NCI-H1105 treated with DMSO at 0.1 percent for 48 hours (cell line): ENCODE measurements around the gene SHMT1.
"Not testable (repeated sequence)": the region's sequence is repeated elsewhere in the genome, so short reads cannot be mapped to it uniquely, and the experiment has no call there.

ENCODE experiments used
- DNase-seq: peaks from one replicate; lab custom pipeline; 2025; lab: John Stamatoyannopoulos, UW

The SHMT1 gene

DNA sequence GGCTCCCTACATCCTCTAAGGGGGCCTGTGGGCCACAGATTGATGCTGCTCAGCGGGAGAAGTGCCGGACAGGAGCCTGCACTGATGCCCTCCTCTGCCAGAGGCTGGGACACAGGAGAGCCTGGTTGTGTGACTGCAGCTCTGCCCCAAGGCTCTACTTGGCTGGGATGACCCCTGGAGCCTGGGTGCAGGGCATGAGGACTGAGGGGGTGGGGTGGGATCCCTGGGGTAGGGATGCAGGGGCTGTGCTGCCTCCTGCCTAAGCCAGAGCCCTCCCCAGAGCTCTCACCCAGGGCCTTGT is 14.8 kb upstream of the SHMT1 start:
- no peak for DNase-seq

DNA sequence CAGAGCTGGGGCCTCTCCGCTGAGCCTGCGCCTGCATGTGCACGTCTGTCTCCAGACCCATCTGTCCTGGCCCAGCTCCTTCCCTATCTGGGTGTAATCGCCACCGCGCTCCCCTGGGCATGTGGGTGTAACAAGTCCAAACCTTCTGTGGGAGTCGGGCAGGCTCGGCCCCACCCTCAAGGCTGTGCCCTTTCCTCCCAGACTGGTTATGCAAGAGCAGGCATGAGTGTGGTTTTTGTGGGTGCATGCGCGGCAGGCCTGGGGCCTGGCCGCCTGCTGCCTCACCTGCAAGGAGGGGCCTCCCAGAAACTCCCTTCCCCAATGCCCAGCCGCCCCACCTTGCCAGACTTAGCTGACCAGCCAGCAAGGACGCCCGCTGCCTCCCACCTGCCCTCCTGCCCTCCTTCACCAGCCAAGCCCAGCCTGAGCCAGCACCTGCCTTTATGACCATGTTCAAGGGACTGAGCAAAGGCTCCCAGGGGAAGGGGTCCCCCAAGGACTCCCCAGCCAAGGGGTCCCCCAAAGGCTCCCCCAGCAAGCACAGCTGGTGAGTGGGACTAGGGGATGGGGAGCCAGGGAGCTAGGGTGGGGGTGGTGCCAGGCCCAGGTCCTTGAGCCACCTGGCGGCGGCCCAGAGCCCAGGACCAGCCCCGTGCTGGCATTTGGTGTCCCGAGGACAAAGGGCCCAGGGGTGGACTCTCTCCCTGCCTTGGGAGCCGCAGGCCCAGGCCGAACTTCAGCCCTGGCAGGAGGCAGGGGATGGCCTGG is 14.3 kb upstream of the SHMT1 start, which contains the start of gene EVPLL:
TSS of gene EVPLL (plus strand) at position 342 of the 768 bp plus-strand sequence. CDS start 3,160 bp downstream, outside the sequence.
- no peak for DNase-seq

DNA sequence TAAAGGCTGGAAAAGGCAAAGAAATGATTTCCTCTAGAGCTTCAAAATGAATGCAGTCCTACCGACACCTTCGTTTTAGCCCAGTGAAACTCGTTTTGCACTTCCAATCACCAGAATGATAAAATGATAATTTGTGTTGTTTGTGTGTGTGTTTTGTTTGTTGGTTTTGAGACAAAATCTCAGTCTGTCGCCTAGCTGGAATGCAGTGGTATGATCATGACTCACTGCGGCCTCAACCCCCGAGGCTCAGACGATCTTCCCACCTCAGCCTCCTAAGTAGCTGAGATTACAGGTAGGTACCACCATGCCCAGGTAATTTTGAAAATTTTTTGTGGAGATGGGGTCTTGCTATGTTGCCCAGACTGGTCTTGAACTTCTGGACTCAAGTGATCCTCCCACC is 10.9 kb upstream of the SHMT1 start:
- no peak for DNase-seq

DNA sequence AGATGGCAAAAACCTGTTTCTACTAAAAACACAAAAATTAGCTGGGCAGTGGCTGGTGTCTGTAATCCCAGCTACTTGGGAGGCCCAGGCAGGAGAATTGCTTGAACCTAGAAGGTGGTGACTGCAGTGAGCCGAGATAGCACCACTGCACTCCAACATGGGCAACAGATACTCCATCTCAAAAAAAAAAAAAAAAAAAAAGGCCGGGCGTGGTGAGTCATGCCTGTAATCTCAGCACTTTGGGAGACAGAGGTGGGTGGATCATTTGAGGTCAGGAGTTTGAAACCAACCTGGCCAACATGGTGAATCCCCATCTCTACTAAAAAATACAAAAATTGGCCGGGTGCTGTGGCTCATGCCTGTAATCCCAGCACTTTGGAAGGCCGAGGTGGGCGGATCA is 9.8 kb upstream of the SHMT1 start:
- DNase-seq = not testable (repeated sequence)

DNA sequence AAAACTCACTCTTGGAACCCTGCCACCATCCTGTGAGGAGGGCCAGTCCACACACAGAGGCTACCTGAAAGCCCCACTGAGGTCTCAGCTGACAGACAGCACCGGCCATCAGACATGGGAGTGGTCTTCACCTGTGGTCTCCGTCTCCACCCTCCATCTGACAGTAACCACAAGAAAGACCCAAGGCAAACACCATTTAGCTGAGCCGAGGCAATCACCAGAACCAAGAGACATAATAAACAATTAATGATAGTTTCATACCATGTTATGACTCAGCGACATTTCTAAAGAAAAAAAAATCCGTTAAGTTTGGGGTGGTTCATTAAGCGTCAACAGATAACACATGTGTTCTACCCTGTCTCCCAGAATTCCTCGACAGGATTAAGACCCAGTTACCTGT is 8.1 kb upstream of the SHMT1 start:
- no peak for DNase-seq

DNA sequence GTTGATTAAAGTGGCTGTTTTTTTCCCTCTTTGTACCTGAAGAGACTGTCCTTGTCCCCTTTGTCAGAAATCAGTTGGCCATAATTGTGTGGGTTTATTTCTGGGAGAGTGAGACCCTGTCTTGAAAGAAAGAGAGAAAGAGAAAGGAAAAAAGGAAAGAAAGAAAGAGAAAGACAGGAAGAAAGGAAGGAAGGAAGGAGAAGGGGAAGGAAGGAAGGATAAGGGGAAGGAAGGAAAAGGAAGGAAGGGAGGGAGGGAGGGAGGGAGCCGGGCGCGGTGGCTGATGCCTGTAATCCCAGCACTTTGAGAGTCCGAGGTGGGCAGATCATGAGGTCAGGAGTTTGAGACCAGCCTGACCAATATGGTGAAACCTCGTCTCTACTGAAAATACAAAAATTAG is 7.4 kb upstream of the SHMT1 start:
- no peak for DNase-seq

DNA sequence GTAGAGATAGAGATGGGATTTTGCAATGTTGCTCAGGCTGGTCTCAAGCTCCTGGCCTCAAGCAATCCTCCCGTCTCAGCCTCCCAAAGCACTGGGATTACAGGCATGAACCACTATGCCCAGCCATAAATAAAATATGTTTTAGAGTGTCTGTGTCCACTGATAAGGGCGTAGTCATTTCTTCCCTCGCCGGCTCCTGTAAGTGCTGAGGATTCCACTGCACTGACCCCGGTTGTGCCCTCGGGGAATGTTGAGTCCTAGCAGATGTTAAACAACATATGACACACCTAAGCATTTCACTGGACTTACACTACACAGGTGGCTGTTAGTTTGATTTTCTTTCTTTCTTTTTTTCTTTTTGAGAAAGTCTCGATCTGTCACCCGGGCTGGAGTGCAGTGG is 5.6 kb upstream of the SHMT1 start:
- DNase-seq = no peak

DNA sequence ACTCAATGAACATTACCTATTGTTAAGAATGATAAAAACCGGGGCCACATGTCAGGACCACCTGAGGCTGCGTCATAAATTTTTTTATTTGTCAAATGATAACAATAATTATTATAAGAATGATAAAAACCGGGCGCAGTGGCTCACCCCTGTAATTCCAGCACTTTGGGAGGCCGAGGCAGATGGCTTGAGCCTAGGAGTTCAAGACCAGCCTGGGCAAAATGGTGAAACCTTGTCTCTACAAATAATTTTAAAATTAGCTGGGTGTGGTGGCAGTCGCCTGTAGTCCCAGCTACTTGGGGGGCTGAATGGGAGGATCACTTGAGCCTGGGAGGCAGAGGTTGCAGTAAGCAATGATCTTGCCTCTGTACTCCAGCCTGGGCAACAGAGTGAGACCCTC is 816 bp upstream of the SHMT1 start:
- DNase-seq = no peak

DNA sequence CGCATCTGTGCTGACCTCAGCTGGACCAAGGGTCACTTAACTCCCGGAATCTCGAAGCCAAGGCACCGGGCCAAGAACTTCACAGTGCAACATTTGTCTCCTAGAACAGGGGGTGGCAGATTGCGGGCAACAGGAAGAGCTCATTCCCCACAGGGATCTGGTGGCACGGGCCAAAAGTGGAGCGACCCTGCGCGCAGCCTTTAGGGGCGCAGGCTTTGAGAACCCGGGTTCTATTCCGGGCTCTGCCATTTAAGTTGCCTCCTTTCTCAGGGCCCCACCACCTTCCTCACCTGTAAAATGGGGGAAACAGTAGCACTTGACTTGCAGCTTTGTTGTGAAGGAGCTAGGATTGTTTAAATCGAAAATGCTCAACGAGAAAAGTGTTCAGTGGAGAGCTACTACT is 651 bp downstream of the SHMT1 start:
- DNase-seq = peak; percentile 25

DNA sequence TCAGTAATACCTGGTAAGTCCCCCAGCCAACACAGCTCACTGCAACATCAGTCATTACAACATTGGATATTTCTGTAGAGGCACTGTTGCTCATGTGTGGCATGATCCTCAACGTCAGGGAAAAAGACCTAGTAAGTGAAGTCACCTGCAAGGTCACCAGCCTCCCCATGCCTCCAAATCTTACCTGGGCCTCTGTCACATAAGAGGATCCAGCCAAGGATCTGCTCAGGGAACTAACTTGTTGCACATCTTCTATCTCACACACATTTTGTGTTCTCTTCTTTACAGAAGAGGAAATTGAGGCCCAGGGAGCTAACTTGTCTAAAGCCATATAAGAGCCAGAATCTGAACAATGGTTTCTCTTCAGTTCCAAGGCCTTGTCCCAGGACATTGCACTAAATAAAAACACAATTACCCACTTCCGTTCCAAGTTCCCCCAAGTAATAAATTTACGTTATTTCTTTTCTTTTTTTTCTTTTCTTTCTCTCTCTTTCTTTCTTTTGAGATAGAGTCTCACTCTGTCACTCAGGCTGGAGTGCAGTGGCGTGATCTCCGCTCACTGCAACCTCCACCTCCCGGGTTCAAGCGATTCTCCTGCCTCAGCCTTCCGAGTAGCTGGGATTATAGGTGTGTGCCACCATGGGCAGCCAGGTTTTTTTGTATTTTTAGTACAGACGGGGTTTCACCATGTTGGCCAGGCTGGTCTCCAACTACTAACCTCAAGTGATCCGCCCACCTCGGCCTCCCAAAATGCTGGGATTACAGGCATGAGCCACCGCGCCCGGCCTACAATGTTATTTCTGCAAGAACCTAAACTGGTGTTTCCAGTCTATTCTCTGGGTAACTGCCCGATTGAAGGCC is 1.3 kb downstream of the SHMT1 start:
- DNase-seq = no peak

DNA sequence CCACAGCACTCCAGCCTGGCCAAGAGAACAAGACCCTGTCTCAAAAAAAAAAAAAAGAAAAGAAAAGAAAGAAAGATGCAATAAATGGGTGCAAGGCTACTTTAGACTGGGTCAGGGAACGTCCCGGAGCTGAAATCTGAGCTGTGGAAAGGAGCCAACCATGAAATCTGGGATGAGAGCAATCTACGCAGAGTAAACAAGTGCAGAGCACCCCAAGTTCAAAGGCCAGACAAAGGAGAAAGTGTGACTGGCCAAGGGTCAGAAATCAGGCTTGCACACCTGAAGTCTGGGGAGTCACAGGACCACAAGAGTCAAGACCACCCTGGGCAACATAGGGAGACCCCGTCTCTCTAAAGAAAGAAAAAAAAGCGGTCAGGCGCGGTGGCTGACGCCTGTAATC is 2.8 kb downstream of the SHMT1 start:
- no peak for DNase-seq

DNA sequence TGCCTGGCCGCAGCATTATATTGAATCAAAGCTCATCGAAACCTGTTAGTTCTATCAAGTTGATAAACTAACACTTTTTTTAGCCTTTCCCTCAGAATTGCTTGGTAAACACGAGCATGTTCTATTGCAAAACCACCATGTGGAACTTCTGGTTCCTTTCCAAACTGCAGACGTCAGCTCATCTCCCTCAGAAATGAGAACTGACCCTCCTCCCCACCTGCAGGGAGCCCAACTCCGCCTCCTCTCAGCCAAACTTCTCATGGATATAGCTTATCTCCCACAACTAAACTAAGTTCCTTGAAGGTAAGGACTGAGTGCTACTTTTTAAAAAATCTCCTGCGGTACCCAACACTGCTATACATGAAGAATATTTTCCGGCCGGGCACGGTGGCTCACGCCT is 6.7 kb downstream of the SHMT1 start:
- DNase-seq = no peak

DNA sequence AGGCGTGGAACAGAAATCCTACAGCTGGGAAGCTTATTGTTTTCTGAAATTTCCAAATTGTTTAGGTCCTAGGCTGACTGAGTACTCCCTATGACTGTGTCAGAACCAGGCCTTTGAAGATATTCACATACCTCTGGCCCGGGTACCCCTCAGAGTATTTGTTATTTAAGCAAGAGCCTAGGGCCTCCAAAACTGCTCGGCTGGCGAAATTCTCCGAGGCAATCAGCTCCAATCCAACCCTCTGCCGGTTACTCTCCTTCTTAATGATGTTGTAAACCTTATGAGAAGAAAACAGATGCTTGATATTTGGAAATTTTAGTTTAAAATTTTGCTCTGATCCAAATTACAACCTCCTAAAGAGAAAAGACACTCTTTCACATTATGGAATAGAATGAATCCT is 9.8 kb downstream of the SHMT1 start:
- DNase-seq = no peak

DNA sequence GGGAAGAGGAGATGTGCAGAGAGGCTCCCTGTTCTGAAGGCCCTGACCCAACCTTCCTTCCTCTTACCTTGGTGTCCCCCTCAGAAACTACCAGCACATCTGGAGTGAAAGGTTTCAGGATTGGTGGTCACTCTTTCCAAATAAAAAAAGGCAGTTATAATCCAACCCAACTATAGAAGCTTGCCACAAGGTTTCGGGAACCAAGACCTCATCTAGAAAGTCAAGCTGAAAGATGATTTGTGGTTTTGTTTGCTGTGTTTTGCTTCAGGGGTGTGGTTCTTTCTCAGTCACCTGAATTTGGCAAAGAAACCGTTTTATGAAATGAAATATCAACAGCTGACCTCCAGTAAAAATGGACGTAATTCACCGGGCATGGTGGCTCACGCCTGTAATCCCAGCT is 19.3 kb downstream of the SHMT1 start:
- DNase-seq = no peak

DNA sequence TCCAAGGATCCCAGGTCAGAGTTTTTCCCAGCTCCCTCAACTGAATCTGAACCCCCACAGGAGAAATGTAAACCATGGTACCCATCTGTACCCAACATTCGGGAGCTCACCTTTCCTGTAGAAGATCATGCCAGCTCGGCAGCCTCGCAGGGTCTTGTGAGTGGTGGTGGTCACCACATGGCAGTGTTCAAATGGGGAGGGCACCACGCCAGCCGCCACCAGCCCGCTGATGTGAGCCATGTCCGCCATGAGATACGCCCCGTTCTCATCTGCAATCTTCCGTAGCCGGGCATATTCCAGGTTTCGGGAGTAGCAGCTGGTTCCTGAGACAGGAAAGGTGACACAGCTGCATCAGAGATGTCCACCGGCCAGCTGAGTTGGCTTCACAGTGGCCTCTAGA is 23.4 kb downstream of the SHMT1 start:
- DNase-seq = no peak

DNA sequence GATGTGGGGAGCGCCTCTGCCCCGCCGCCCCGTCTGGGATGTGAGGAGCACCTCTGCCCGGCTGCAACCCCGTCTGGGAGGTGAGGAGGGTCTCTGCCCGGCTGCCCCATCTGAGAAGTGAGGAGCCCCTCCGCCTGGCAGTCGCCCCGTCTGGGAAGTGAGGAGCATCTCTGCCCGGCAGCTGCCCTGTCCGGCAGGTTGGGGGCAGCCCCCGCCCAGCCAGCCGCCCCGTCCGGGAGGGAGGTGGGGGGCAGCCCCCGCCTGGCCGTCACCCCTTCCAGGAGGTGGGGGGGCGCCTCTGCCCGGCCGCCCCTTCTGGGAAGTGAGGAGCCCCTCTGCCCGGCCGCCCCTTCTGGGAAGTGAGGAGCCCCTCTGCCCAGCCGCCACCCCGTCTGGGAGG is 25.2 kb downstream of the SHMT1 start:
- not testable (repeated sequence) for DNase-seq

DNA sequence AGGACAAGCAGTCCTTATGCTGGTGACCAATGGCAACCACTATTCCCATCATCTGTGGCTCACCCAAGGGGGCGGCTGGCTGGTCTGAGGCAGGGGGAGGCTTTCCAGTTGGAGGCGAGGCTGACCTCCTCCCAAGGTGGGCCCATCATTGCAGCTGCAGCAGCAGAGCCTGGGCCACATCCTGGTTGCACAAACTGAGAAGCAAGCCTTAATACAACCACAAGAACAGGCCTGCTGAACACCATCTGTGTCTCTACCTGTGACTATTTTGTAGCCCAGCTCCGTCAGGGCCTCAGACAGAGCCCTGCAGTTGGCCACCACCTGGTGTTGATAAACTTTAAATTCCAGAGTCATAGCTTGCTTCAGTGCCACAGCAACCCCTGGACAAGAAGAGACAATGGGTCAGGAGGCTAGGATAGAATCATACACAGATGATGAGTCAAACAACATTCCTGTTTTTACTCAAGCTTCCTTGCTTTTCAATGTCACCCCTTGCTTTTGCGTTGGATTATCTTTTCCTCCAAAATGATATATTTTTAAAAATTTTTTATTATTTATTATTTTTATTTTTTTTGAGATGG is 30.4 kb downstream of the SHMT1 start:
- DNase-seq = no peak

DNA sequence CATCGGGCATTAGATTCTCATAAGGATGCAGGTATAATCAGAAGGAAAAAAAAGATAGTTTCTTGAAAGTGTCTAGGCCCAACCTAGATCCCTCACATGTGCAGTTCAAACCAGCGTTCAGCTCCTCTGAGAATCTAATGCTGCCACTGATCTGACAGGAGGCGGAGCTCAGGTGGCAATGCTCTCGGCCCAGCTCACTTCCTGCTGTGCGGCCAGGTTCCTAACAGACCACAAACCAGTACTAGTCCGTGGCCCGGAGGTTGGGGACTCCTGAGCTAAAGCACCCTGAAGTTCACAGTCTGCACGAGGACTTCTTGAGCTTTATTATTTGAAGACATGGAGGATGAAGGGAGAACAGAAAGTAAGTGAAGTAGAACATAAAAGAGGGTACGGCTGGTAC is 31.5 kb downstream of the SHMT1 start:
- DNase-seq = no peak

DNA sequence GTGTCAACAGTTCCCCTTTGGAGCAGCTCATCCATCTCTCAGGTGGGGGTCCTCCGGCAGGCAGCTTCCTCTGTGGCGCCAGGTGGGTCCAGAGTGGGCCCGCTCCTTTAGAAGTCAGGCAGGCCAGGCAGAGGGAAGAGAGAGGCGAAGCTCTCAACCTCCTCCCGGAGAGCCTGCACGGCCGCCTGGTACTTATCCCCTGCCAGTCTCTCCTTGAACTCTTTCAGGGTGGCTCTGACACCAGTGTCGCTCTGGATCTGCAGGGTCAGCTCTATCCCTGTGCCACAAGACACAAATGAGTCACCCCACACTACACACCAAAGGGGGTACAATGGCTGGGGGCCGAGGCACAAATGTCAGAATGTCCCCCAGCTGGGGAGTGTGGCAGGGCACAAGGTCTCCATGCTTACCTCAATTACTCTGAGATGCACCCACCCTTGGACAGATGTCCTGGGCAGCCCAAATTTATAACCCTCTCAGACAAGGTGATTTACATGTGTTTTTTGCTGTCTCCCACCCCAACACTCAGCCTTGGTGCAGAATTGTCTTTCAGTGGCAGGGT is 34.6 kb downstream of the SHMT1 start:
- DNase-seq = no peak

DNA sequence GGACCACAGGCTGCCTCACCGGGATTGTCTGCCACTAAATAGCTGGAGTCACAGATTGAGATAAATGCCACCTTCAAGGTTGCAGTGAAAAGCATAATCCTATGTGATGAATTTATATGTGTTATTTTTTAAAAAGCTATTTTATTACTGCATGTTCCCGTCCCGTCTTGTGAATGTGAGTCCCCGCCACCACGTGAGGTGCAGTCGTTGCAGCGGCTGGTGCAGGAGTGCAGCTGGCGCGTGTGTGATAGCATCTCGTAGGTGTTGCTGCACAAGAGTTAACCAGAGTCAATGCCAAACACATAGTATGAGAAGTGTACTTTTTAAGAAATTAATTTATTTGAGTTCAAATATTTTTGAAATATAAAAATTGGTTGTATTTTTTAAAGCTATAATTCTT is 35.8 kb downstream of the SHMT1 start:
- DNase-seq = no peak

DNA sequence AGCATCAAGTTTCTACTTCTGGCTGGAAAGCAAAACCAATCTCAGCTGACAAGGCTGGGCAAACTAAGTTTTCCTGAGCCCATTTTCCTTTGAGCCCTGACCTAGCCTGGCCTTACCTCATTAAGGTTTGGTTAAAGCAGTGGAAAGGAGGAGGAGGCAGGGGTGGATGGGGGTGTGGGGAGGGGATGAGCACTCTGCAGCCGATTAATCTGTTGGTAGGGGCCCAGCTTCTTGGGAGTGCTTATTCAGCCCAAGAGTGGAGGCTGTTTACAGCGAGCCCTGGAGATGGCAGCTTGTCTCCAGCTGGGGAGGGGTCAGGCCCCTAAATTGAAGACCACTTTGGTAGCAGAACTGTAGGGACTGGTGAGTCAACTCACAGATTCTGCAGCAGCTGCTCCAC is 36.3 kb downstream of the SHMT1 start:
- no peak for DNase-seq

DNA sequence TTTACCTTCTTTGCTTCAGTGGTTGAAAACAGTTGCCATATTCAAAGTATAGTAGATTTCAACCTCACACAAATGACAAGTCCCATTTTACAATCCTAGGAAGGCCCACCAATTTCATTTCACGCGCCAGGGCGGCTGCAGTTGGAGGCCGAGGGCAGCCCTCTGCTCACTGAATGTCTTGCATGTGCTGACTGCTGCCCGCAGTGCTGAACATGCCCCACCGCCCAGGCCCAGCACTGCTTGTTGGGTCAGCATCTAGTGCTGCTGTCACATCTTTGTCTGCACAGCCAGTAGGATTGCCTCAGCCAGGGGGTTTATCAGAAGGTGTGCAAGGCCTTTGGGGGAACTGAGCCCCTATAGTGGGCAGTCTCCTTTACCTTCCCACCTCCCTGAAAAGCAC is 36.8 kb downstream of the SHMT1 start:
- DNase-seq = no peak

DNA sequence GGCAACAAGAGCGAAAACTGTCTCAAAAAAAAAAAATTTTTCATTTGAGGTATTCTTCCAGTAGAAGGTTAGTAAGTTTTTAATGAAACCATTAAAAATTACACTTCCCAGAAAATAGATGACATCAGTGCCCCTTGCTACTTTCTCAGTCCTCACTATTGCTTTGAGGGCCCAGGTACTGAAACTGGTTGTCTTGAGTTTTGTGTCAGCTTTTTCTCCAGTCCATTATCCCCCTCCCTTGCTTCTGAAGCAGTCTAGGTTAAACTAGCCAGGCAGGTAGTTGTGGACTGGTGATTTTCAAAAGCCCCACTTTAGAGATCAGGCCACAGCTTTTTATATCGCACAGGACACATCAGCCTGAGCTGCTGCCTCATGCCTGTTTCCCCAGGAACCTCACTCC is 37.3 kb downstream of the SHMT1 start:
- DNase-seq = no peak
